IPS DF 6.9 (cell line): ENCODE measurements around the gene CTDSPL.

Source experiments
- DNase-seq: peaks from one replicate; pipeline ENCODE4 v3.0.0-alpha.2; 2013; ENCODE audit warnings: low read depth, low spot score
- H3K27ac ChIP-seq: one replicate; pipeline ENCODE4 v1.5.1; 2013; ENCODE audit warnings: low read length, control low read depth
- H3K27me3 ChIP-seq: 2 replicates; pipeline ENCODE4 v1.6.1; 2013; ENCODE audit warnings: mild to moderate bottlenecking, low read length; ENCODE audit not compliant: control insufficient read depth, insufficient read depth
- H3K36me3 ChIP-seq: 2 replicates; pipeline ENCODE4 v1.6.1; 2013; ENCODE audit warnings: low read length; ENCODE audit not compliant: control insufficient read depth, insufficient read depth
- H3K4me1 ChIP-seq: 2 replicates; pipeline ENCODE4 v1.6.1; 2013; ENCODE audit warnings: low read length; ENCODE audit not compliant: control insufficient read depth, insufficient read depth
- H3K4me3 ChIP-seq: 2 replicates; pipeline ENCODE4 v1.5.1; 2013; ENCODE audit warnings: mild to moderate bottlenecking, low read length
- H3K9me3 ChIP-seq: 2 replicates; pipeline ENCODE4 v1.6.1; 2013; ENCODE audit warnings: low read length, inconsistent platforms; ENCODE audit not compliant: control insufficient read depth, insufficient read depth
- WGBS: extraction: QIAGEN DNeasy Blood & Tissue Kit; methylation state at CpG from one replicate; pipeline ENCODE4 v1.1.7; 2013; ENCODE audit warnings: mixed read lengths, missing lambda C conversion rate; ENCODE audit not compliant: insufficient read length, insufficient coverage; 5-methylcytosine and 5-hydroxymethylcytosine counted together

The CTDSPL gene

GRCh38 chr3:37946531-37946889, 84.8 kb downstream of the CTDSPL start:
- peaks cover 4% of the 10 kb centered on the region; the same call in 1 of the 2 replicates for H3K4me1 ChIP-seq
- no CpG with 5 or more reads among the region's 2 CpGs for WGBS
- H3K4me3 ChIP-seq, result no peak overlapping the region
- H3K27ac ChIP-seq, result no peak overlapping the region
- no peaks in the 10 kb centered on the region for H3K9me3 ChIP-seq
- no peaks in the 10 kb centered on the region for H3K36me3 ChIP-seq
- no peaks in the 10 kb centered on the region for H3K27me3 ChIP-seq
- no peak for DNase-seq

GRCh38 chr3:37949866-37950265, 88.2 kb downstream of the CTDSPL start:
- Histone ChIP-seq H3K4me3 (no peak overlapping the region), H3K4me1 (peaks cover 4% of the 10 kb centered on the region; the same call in 1 of the 2 replicates), H3K27ac (no peak overlapping the region), H3K36me3 (no peaks in the 10 kb centered on the region), H3K9me3 (no peaks in the 10 kb centered on the region), H3K27me3 (no peaks in the 10 kb centered on the region)
- no CpG with 5 or more reads among the region's 6 CpGs for WGBS
- DNase-seq, result no peak

- Histone ChIP-seq H3K27ac (no peak overlapping the region), H3K27me3 (no peaks in the 10 kb centered on the region), H3K4me1 (0 out of 2 replicates have a peak, but pooled peaks cover 2% of the 10 kb centered on the region), H3K4me3 (no peak overlapping the region), H3K36me3 (no peaks in the 10 kb centered on the region), H3K9me3 (no peaks in the 10 kb centered on the region)
- WGBS, result no CpG with 5 or more reads among the region's 1 CpG
- DNase-seq, result no peak
Measured at GRCh38 chr3:37952564-37952963, 90.9 kb downstream of the CTDSPL start.

- no CpG with 5 or more reads among the region's 2 CpGs for WGBS
- H3K27ac ChIP-seq, result no peak overlapping the region
Measured at GRCh38 chr3:37953226-37953625, 91.5 kb downstream of the CTDSPL start.

GRCh38 chr3:37953707-37954394, 92.2 kb downstream of the CTDSPL start:
- no peaks in the 10 kb centered on the region for H3K36me3 ChIP-seq
- H3K4me1 ChIP-seq, result 0 out of 2 replicates have a peak, but pooled peaks cover 2% of the 10 kb centered on the region
- H3K9me3 ChIP-seq, result no peaks in the 10 kb centered on the region
- no peak overlapping the region for H3K4me3 ChIP-seq
- no peak for DNase-seq
- no CpG with 5 or more reads among the region's 5 CpGs for WGBS
- H3K27me3 ChIP-seq, result no peaks in the 10 kb centered on the region
- no peak overlapping the region for H3K27ac ChIP-seq

More at GRCh38 chr3:37953226-37953625, 91.5 kb downstream of the CTDSPL start:
- Histone ChIP-seq H3K4me1 (0 out of 2 replicates have a peak, but pooled peaks cover 2% of the 10 kb centered on the region), H3K27me3 (no peaks in the 10 kb centered on the region), H3K4me3 (no peak overlapping the region), H3K36me3 (no peaks in the 10 kb centered on the region), H3K9me3 (no peaks in the 10 kb centered on the region)
- no peak for DNase-seq

- no CpG with 5 or more reads among the region's 6 CpGs for WGBS
- Histone ChIP-seq H3K27ac (no peak overlapping the region), H3K27me3 (no peaks in the 10 kb centered on the region), H3K9me3 (no peaks in the 10 kb centered on the region), H3K4me1 (0 out of 2 replicates have a peak, but pooled peaks cover 2% of the 10 kb centered on the region), H3K36me3 (no peaks in the 10 kb centered on the region), H3K4me3 (no peak overlapping the region)
- DNase-seq, result no peak
Measured at GRCh38 chr3:37954881-37955280, 93.2 kb downstream of the CTDSPL start.

GRCh38 chr3:37955918-37956707, 94.4 kb downstream of the CTDSPL start:
- no CpG with 5 or more reads among the region's 3 CpGs for WGBS
- Histone ChIP-seq H3K4me1 (0 out of 2 replicates have a peak, but pooled peaks cover 2% of the 10 kb centered on the region), H3K27me3 (no peaks in the 10 kb centered on the region), H3K9me3 (no peaks in the 10 kb centered on the region), H3K36me3 (no peaks in the 10 kb centered on the region), H3K27ac (no peak overlapping the region), H3K4me3 (no peak overlapping the region)
- no peak for DNase-seq

- WGBS, result no CpG with 5 or more reads among the region's 2 CpGs
- 0 out of 2 replicates have a peak, but pooled peaks cover 2% of the 10 kb centered on the region for H3K4me1 ChIP-seq
- DNase-seq, result no peak
- no peak overlapping the region for H3K4me3 ChIP-seq
- H3K9me3 ChIP-seq, result no peaks in the 10 kb centered on the region
- H3K27ac ChIP-seq, result no peak overlapping the region
- H3K36me3 ChIP-seq, result no peaks in the 10 kb centered on the region
- H3K27me3 ChIP-seq, result no peaks in the 10 kb centered on the region
Measured at GRCh38 chr3:37956723-37957538, 95.3 kb downstream of the CTDSPL start.

GRCh38 chr3:37957539-37957936, 95.9 kb downstream of the CTDSPL start:
- no peaks in the 10 kb centered on the region for H3K36me3 ChIP-seq
- H3K4me3 ChIP-seq, result no peak overlapping the region
- no peak overlapping the region for H3K27ac ChIP-seq
- H3K9me3 ChIP-seq, result no peaks in the 10 kb centered on the region
- no CpG with 5 or more reads among the region's 7 CpGs for WGBS
- peaks cover 2% of the 10 kb centered on the region; the same call in 1 of the 2 replicates for H3K4me1 ChIP-seq
- no peaks in the 10 kb centered on the region for H3K27me3 ChIP-seq
- no peak for DNase-seq
